ENCODE data around the gene SDCBP2. TPM values are rescaled to one million over a fixed set of nuclear protein-coding genes. Genes with fewer than 3 reads are reported as not detected.

The SDCBP2 gene
- polyA plus RNA-seq, 1 donor (not counting 4 experiments of a cell fraction or from before 2014, with no cell fraction given), result 36.0 TPM

DNA sequence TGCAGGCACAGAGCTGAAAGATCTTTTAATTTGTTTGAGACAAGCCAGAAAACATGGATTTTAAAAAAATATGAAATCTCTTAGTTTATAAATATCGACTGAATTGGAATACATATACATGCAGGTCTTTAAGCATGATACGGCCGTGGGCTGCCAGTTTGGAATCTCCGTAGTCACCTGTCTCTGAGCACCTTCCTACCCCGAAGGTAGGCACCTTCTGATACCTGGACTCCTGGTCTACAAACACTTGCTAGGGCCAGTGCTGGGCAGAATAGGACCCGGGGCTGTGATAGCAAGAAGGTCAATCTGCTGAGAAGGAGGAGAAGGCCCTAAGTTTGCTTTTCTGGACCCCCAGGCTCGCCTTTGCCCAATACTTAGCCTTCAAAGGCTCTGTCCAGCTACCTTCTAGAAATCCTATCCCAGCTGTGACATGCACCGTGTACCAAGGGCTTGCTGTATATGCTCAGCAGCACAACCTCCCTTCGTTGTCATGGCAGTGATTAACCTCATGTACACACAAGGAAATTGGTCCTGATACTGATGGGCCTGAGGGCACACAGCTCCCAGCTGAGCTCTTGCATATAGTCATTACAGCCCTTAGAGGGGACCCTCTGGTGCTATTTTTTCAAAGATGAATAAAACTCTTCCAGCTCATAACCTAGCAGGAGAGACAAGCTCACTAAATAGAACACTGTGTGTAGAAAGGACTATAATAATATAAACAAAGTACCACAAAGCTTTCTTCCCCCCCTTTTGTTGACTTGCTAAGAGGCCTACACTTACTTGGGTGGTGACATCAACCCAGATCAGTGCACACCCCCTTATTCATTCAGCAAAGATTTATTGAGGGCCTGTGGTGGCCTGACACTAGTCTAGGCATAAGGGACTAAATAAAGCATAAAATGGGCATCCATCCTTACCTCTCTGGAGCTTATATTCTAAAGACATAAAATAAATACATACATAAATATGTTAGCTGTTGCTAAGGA, 45.1 kb downstream of the SDCBP2 start:
- DNase-seq (ENCODE audit: low read depth, low spot score), result no peak
- H3K9me3 ChIP-seq (ENCODE audit: control insufficient read depth, low read depth, low read length), result no peaks in the 10 kb centered on the region
- H2AFZ ChIP-seq (ENCODE audit: control insufficient read depth, low read length), result no peak overlapping the region
- no peaks in the 10 kb centered on the region for H3K79me2 ChIP-seq (ENCODE audit: control insufficient read depth, insufficient read depth, low read length)
- dilution Hi-C loops (cut with MboI; ENCODE audit: extremely low pct_ligation_motif_present, low sequenced_read_pairs), result no loop called here
- H3K4me2 ChIP-seq (ENCODE audit: control insufficient read depth, extremely low read depth, insufficient read depth, low read depth, low read length), result no peak overlapping the region
- H3K4me1 ChIP-seq (ENCODE audit: control insufficient read depth, extremely low read depth, insufficient read depth, low read length), result no peaks in the 10 kb centered on the region
- TF ChIP-seq CTCF (optimal IDR thresholded peaks at IDR 0.05 in 1 of 3, IDR thresholded peaks at IDR 0.05 in 1 of 3, conservative IDR thresholded peaks at IDR 0.05 in 1 of 3; ENCODE audit: extremely low read depth in 1 of 3, insufficient read depth in 2 of 3, low read length in 3 of 3) (no peak), EZH2 (IDR thresholded peaks at IDR 0.05; ENCODE audit: low read length) (no peak)
- no peaks in the 10 kb centered on the region for H3K36me3 ChIP-seq (ENCODE audit: control insufficient read depth in 2 of 2, extremely low read depth in 1 of 2, insufficient read depth in 2 of 2, low read length in 2 of 2)
- H3K9me1 ChIP-seq (ENCODE audit: control insufficient read depth, extremely low read depth, insufficient read depth, low read length), result no peaks in the 10 kb centered on the region
- no peak overlapping the region for H3K27ac ChIP-seq (ENCODE audit: control insufficient read depth, insufficient read depth, low read length)
- no peaks in the 10 kb centered on the region for H4K20me1 ChIP-seq (ENCODE audit: control insufficient read depth, extremely low read depth, insufficient read depth, low read length)
- no peak overlapping the region for H3K4me3 ChIP-seq (ENCODE audit: control insufficient read depth in 2 of 3, extremely low read depth in 1 of 3, insufficient read depth in 2 of 3, low read depth in 1 of 3, low read length in 3 of 3)
- H3K27me3 ChIP-seq (ENCODE audit: control insufficient read depth, extremely low read depth, insufficient read depth, low read length), result no peaks in the 10 kb centered on the region
- no peak for FAIRE-seq
- H3K9ac ChIP-seq (ENCODE audit: control insufficient read depth, extremely low read depth, insufficient read depth, low read length), result no peak overlapping the region

- no peak overlapping the region for H3K4me3 ChIP-seq (ENCODE audit: control insufficient read depth in 2 of 3, extremely low read depth in 1 of 3, insufficient read depth in 2 of 3, low read depth in 1 of 3, low read length in 3 of 3)
- H4K20me1 ChIP-seq (ENCODE audit: control insufficient read depth, extremely low read depth, insufficient read depth, low read length), result no peaks in the 10 kb centered on the region
- DNase-seq (ENCODE audit: low read depth, low spot score) (no peak), FAIRE-seq (no peak)
- no peaks in the 10 kb centered on the region for H3K36me3 ChIP-seq (ENCODE audit: control insufficient read depth in 2 of 2, extremely low read depth in 1 of 2, insufficient read depth in 2 of 2, low read length in 2 of 2)
- no peaks in the 10 kb centered on the region for H3K27me3 ChIP-seq (ENCODE audit: control insufficient read depth, extremely low read depth, insufficient read depth, low read length)
- no peak overlapping the region for H2AFZ ChIP-seq (ENCODE audit: control insufficient read depth, low read length)
- dilution Hi-C loops (cut with MboI; ENCODE audit: extremely low pct_ligation_motif_present, low sequenced_read_pairs), result no loop called here
- no peak overlapping the region for H3K27ac ChIP-seq (ENCODE audit: control insufficient read depth, insufficient read depth, low read length)
- H3K79me2 ChIP-seq (ENCODE audit: control insufficient read depth, insufficient read depth, low read length), result no peaks in the 10 kb centered on the region
- no peak overlapping the region for H3K9ac ChIP-seq (ENCODE audit: control insufficient read depth, extremely low read depth, insufficient read depth, low read length)
- no peak overlapping the region for H3K4me2 ChIP-seq (ENCODE audit: control insufficient read depth, extremely low read depth, insufficient read depth, low read depth, low read length)
- H3K4me1 ChIP-seq (ENCODE audit: control insufficient read depth, extremely low read depth, insufficient read depth, low read length), result no peaks in the 10 kb centered on the region
- H3K9me1 ChIP-seq (ENCODE audit: control insufficient read depth, extremely low read depth, insufficient read depth, low read length), result no peaks in the 10 kb centered on the region
- TF ChIP-seq CTCF (optimal IDR thresholded peaks at IDR 0.05 in 1 of 3, IDR thresholded peaks at IDR 0.05 in 1 of 3, conservative IDR thresholded peaks at IDR 0.05 in 1 of 3; ENCODE audit: extremely low read depth in 1 of 3, insufficient read depth in 2 of 3, low read length in 3 of 3) (no peak), EZH2 (IDR thresholded peaks at IDR 0.05; ENCODE audit: low read length) (no peak)
- no peaks in the 10 kb centered on the region for H3K9me3 ChIP-seq (ENCODE audit: control insufficient read depth, low read depth, low read length)
Observed at GRCh38 chr20:1282966-1283365, 46.0 kb downstream of the SDCBP2 start.

Measured in keratinocyte (primary cell).